K562 (cell line): ENCODE results near the gene DLX4. TPM values are rescaled to one million over a fixed set of nuclear protein-coding genes. Genes with fewer than 3 reads are reported as not detected.

Experiments
- ATAC-seq: fragments of 200-7000 bp; cut with Tn5 transposase; 3 replicates; pipeline ENCODE4 v1.9.1; 2020; ENCODE audit warnings: moderate library complexity
- BruUV-seq: library from RNA; stranded (reverse); fragments of 400-500 nt; replicated peaks from 2 replicates; lab custom pipeline; 2021; lab: Mats Ljungman, UMichigan
- CTCF ChIA-PET: fragments of 300-600 bp; formaldehyde crosslinking; extraction: SDS; loops from one replicate; lab custom pipeline; 2021; ENCODE audit warnings: low intra/inter-chr PET ratio; lab: Yijun Ruan, JAX
- POLR2A ChIA-PET: fragments of 300-600, 350-650 bp; sonication (Branson Sonifier 250); formaldehyde crosslinking; extraction: SDS; loops from one replicate; lab custom pipeline; 2021; ENCODE audit warnings: antibody characterized with exemption, inconsistent platforms; lab: Yijun Ruan, JAX
- DNase-seq, 4 experiments: peaks; one replicate each; pipeline versions ENCODE4 v3.0.0 to v3.0.0-alpha.2; 2011 to 2018; ENCODE audit warnings: low spot score in 3 of 4, mixed read lengths in 3 of 4; ENCODE audit errors: extremely low read depth in 1 of 4
- FAIRE-seq: peaks from 2 replicates; lab custom pipeline; 2011; peaks lifted over from hg19 to GRCh38; lab: Jason Lieb, UNC
- H2AFZ ChIP-seq: 2 replicates; pipeline ENCODE4 v1.6.0; 2011; ENCODE audit warnings: low read depth, low read length, control low read depth, inconsistent platforms
- H3K27ac ChIP-seq: fragments of 200-600 bp; 3 replicates; pipeline ENCODE4 v1.8.0; 2011; ENCODE audit warnings: low read depth, mild to moderate bottlenecking, control low read depth, inconsistent platforms, low read length, moderate library complexity, mixed read lengths; ENCODE audit errors: extremely low read depth
- H3K27me3 ChIP-seq, 2 experiments: fragments of 300-600 bp in 1 of 2; 2 replicates in 1 of 2; 3 replicates in 1 of 2; pipeline versions ENCODE4 v1.6.0 to v1.8.0; 2011; ENCODE audit warnings: inconsistent platforms in 2 of 2, low read length in 2 of 2, mild to moderate bottlenecking in 1 of 2, mixed read lengths in 1 of 2, moderate library complexity in 1 of 2; ENCODE audit not compliant: control insufficient read depth in 2 of 2, insufficient read depth in 2 of 2
- H3K36me3 ChIP-seq: fragments of 300-600 bp; 3 replicates; pipeline ENCODE4 v1.8.0; 2011; ENCODE audit warnings: mild to moderate bottlenecking, low read length, inconsistent platforms; ENCODE audit not compliant: control insufficient read depth, insufficient read depth
- H3K4me1 ChIP-seq, 2 experiments: fragments of 200-600 bp in 1 of 2; replicated peaks in 1 of 2; 2 replicates in 1 of 2; 3 replicates in 1 of 2; pipeline versions ENCODE4 v1.5.1 to v1.8.0; 2011; ENCODE audit warnings: inconsistent platforms in 2 of 2, low read length in 2 of 2, mild to moderate bottlenecking in 1 of 2, mixed read lengths in 1 of 2, moderate library complexity in 1 of 2; ENCODE audit not compliant: control insufficient read depth in 2 of 2, insufficient read depth in 2 of 2
- H3K4me2 ChIP-seq: 2 replicates; pipeline ENCODE4 v1.6.1; 2011; ENCODE audit warnings: low read length, control low read depth, inconsistent platforms, mixed read lengths; ENCODE audit not compliant: insufficient read depth
- H3K4me3 ChIP-seq: fragments of 200-600 bp; sonication (generic), shearing (Covaris generic); 2 replicates; pipeline ENCODE4 v1.5.1; 2016; ENCODE audit warnings: control low read depth, inconsistent platforms
- H3K79me2 ChIP-seq: fragments of 200-600 bp; 3 replicates; pipeline ENCODE4 v1.8.0; 2011; ENCODE audit warnings: low read length, inconsistent platforms; ENCODE audit not compliant: control insufficient read depth, insufficient read depth
- H3K9ac ChIP-seq, 2 experiments: 2 replicates each; pipeline versions ENCODE4 v1.6.0 to v1.6.1; 2011; ENCODE audit warnings: low read depth in 2 of 2, low read length in 2 of 2, control low read depth in 1 of 2, inconsistent platforms in 1 of 2, mild to moderate bottlenecking in 1 of 2, mixed read lengths in 1 of 2; ENCODE audit not compliant: insufficient read depth in 1 of 2
- H3K9me1 ChIP-seq: one replicate; pipeline ENCODE4 v1.6.0; 2011; ENCODE audit warnings: inconsistent platforms, mild to moderate bottlenecking, low read length, moderate library complexity; ENCODE audit not compliant: control insufficient read depth, insufficient read depth
- H3K9me3 ChIP-seq: replicated peaks from 2 replicates; pipeline ENCODE4 v1.5.1; 2011; ENCODE audit warnings: low read depth, low read length, inconsistent platforms; ENCODE audit not compliant: control insufficient read depth, insufficient read depth
- H4K20me1 ChIP-seq: replicated peaks from 2 replicates; pipeline ENCODE4 v1.6.1; 2011; ENCODE audit warnings: low read length, inconsistent platforms, mixed read lengths; ENCODE audit not compliant: control insufficient read depth, insufficient read depth
- ZNF77 ChIP-seq: fragments of 250-450 bp; sonication (Bioruptor Pico); IDR thresholded peaks from 2 replicates; pipeline ENCODE4 v1.5.0; 2020
- WGBS: fragments of 100-300 bp; shearing (Covaris generic); methylation state at CpG from one replicate; pipeline ENCODE4 v1.1.6; 2016; ENCODE audit warnings: low coverage, mixed read lengths; ENCODE audit not compliant: insufficient coverage; ENCODE audit errors: missing lambda C conversion rate; 5-methylcytosine and 5-hydroxymethylcytosine counted together
- in situ Hi-C: fragments of 300-500 bp; cut with MboI; formaldehyde crosslinking; loops from 4 replicates; pipeline ENCODE4 v1.15.0; 2018; ENCODE audit warnings: inconsistent platforms, mixed read lengths
- intact Hi-C: fragments of 100-400 bp; cut with micrococcal nuclease; formaldehyde crosslinking; loops from 2 replicates; pipeline ENCODE4 v1.14.2; 2022
- polyA plus RNA-seq, 8 experiments: library from polyadenylated mRNA; depleted of rRNA in 4 of 8; stranded (reverse) in 5 of 8; unstranded in 3 of 8; fragments of >200 nt; fragmentation: Nextera tagmentation in 2 of 8; fragmentation: Illumina TruSeq in 1 of 8; extraction: Ambion mirVana in 2 of 8; extraction: Trizol in 1 of 8; gene quantifications; 2 replicates each; pipeline versions ENCODE4 v1.2.1 to v1.2.3, GENCODE V29; 2011 to 2014; ENCODE audit warnings: inconsistent platforms in 1 of 8, missing spikeins in 1 of 8
- total RNA-seq, 7 experiments: library from RNA; depleted of rRNA in 6 of 7; stranded (reverse); fragments of >200 nt in 6 of 7; fragmentation: Illumina TruSeq in 2 of 7; extraction: Trizol in 2 of 7; gene quantifications; 2 replicates each; pipeline versions ENCODE4 v1.2.1 to v1.2.3, GENCODE V29; 2011 to 2021; ENCODE audit warnings: low replicate concordance in 1 of 7
- TF ChIP-seq, protein P1 (sequence below): sonication (generic); formaldehyde crosslinking; IDR thresholded peaks from 2 replicates; pipeline ENCODE4 v1.8.1; 2023; ENCODE audit warnings: mild to moderate bottlenecking, missing genetic modification reagents

The DLX4 gene
- total and polyA plus RNA-seq, 9 of the 15 experiments (the other 6 are each of a cell fraction or from before 2014, with no cell fraction given), result 0.15 to 2.2 (median 0.58) TPM

- H3K4me3 ChIP-seq, result no peak overlapping the region
- peaks cover 0 to 37% of the 10 kb centered on the region in 2 experiments; a peak in 3 of 5 replicates for H3K4me1 ChIP-seq
- H3K27me3 ChIP-seq, result peaks cover 29 to 66% of the 10 kb centered on the region in 2 experiments
- FAIRE-seq (no peak), DNase-seq (no peak), ATAC-seq (no peak)
- no peaks in the 10 kb centered on the region for H3K9me3 ChIP-seq
- no peak overlapping the region for H2AFZ ChIP-seq
- WGBS, result 36% methylated on average over 53 of the region's 57 CpGs
- peaks cover 4% of the 10 kb centered on the region; the same call in 1 of the 2 replicates for H4K20me1 ChIP-seq
- H3K79me2 ChIP-seq, result no peaks in the 10 kb centered on the region
- ChIA-PET CTCF (interaction anchor here (0.5 kb wide), 1 partner anchor 111 kb away, joined by 3 read pairs; no protein-coding TSS in a partner anchor), POLR2A (no interaction called here)
- no TSS peak for BruUV-seq
- no peaks in the 10 kb centered on the region for H3K36me3 ChIP-seq
- in situ Hi-C loops (no loop called here), intact Hi-C loops (no loop called here)
- TF ChIP-seq, protein P1, sequence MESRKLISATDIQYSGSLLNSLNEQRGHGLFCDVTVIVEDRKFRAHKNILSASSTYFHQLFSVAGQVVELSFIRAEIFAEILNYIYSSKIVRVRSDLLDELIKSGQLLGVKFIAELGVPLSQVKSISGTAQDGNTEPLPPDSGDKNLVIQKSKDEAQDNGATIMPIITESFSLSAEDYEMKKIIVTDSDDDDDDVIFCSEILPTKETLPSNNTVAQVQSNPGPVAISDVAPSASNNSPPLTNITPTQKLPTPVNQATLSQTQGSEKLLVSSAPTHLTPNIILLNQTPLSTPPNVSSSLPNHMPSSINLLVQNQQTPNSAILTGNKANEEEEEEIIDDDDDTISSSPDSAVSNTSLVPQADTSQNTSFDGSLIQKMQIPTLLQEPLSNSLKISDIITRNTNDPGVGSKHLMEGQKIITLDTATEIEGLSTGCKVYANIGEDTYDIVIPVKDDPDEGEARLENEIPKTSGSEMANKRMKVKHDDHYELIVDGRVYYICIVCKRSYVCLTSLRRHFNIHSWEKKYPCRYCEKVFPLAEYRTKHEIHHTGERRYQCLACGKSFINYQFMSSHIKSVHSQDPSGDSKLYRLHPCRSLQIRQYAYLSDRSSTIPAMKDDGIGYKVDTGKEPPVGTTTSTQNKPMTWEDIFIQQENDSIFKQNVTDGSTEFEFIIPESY, result peak; percentile 83
- no peak for TF ChIP-seq ZNF77 (CRISPR knock-in tag)
- H3K4me2 ChIP-seq, result no peak overlapping the region
- no peak overlapping the region for H3K27ac ChIP-seq
- H3K9me1 ChIP-seq, result peaks cover 2% of the 10 kb centered on the region
- no peak overlapping the region; a peak in 1 of 4 replicates for H3K9ac ChIP-seq
These were observed 3.7 kb downstream of the DLX4 start for GRCh38 chr17:49972486-49973270.
